ENCODE measurements around the gene E2F8.

E2F8 gene

DNA sequence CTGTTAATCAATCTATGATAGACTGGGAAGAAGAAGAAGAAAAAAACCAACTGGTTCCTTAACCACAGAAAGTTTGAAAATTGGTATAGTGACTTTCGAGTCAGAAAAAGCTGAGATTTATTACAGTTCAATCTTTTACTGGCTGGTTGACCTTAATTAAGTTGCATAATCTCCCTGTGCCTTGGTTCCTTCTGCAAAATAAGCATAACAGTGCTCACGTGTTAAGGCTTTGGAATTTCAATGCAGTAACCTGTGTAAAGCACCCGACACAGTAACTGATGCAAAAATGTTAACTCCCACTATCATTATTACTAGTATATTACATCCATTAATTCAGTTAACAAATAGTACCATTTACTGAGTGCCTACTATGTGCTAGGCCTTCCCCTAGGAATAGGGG, 22.6 kb upstream of the E2F8 start:
- ChIA-PET CTCF (interaction anchor here (0.6 kb wide), 1 partner anchor 613 kb away, joined by 3 read pairs; no protein-coding TSS in a partner anchor), POLR2A (no interaction called here)
- no peak for TF ChIP-seq ZNF416 (tag by site-specific recombination; IDR thresholded peaks at IDR 0.05)
- no peak for TF ChIP-seq ZNF202 (tag by site-specific recombination; IDR thresholded peaks at IDR 0.05; ENCODE audit: borderline replicate concordance)
- no peak for TF ChIP-seq ZNF670 (tag by site-specific recombination; IDR thresholded peaks at IDR 0.05; ENCODE audit: low read depth)
- TF ChIP-seq ZNF426 (tag by site-specific recombination; IDR thresholded peaks at IDR 0.05), result no peak
- TF ChIP-seq, protein P1, sequence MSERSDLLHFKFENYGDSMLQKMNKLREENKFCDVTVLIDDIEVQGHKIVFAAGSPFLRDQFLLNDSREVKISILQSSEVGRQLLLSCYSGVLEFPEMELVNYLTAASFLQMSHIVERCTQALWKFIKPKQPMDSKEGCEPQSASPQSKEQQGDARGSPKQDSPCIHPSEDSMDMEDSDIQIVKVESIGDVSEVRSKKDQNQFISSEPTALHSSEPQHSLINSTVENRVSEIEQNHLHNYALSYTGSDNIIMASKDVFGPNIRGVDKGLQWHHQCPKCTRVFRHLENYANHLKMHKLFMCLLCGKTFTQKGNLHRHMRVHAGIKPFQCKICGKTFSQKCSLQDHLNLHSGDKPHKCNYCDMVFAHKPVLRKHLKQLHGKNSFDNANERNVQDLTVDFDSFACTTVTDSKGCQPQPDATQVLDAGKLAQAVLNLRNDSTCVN (tag by site-specific recombination; optimal IDR thresholded peaks at IDR 0.05), result no peak
- no peak for TF ChIP-seq ZSCAN23 (tag by site-specific recombination; IDR thresholded peaks at IDR 0.05)
- no peak for TF ChIP-seq ZNF221 (tag by site-specific recombination; IDR thresholded peaks at IDR 0.05; ENCODE audit: borderline replicate concordance)
- TF ChIP-seq ZBTB48 (tag by site-specific recombination; IDR thresholded peaks at IDR 0.05), result no peak
- no peak for TF ChIP-seq ZNF335 (tag by site-specific recombination; conservative IDR thresholded peaks at IDR 0.05)
- TF ChIP-seq, protein P2, sequence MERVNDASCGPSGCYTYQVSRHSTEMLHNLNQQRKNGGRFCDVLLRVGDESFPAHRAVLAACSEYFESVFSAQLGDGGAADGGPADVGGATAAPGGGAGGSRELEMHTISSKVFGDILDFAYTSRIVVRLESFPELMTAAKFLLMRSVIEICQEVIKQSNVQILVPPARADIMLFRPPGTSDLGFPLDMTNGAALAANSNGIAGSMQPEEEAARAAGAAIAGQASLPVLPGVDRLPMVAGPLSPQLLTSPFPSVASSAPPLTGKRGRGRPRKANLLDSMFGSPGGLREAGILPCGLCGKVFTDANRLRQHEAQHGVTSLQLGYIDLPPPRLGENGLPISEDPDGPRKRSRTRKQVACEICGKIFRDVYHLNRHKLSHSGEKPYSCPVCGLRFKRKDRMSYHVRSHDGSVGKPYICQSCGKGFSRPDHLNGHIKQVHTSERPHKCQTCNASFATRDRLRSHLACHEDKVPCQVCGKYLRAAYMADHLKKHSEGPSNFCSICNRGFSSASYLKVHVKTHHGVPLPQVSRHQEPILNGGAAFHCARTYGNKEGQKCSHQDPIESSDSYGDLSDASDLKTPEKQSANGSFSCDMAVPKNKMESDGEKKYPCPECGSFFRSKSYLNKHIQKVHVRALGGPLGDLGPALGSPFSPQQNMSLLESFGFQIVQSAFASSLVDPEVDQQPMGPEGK (tag by site-specific recombination; IDR thresholded peaks at IDR 0.05), result no peak
- TF ChIP-seq FEZF1 (tag by site-specific recombination; IDR thresholded peaks at IDR 0.05), result no peak
- TF ChIP-seq, protein P3, sequence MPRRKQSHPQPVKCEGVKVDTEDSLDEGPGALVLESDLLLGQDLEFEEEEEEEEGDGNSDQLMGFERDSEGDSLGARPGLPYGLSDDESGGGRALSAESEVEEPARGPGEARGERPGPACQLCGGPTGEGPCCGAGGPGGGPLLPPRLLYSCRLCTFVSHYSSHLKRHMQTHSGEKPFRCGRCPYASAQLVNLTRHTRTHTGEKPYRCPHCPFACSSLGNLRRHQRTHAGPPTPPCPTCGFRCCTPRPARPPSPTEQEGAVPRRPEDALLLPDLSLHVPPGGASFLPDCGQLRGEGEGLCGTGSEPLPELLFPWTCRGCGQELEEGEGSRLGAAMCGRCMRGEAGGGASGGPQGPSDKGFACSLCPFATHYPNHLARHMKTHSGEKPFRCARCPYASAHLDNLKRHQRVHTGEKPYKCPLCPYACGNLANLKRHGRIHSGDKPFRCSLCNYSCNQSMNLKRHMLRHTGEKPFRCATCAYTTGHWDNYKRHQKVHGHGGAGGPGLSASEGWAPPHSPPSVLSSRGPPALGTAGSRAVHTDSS (tag by site-specific recombination; IDR thresholded peaks at IDR 0.05), result no peak
- TF ChIP-seq ZNF433 (tag by site-specific recombination; IDR thresholded peaks at IDR 0.05; ENCODE audit: low read depth), result no peak
- TF ChIP-seq ZNF660 (tag by site-specific recombination; IDR thresholded peaks at IDR 0.05), result no peak
- no peak for TF ChIP-seq ZNF350 (tag by site-specific recombination; IDR thresholded peaks at IDR 0.05)
- TF ChIP-seq, protein P4, sequence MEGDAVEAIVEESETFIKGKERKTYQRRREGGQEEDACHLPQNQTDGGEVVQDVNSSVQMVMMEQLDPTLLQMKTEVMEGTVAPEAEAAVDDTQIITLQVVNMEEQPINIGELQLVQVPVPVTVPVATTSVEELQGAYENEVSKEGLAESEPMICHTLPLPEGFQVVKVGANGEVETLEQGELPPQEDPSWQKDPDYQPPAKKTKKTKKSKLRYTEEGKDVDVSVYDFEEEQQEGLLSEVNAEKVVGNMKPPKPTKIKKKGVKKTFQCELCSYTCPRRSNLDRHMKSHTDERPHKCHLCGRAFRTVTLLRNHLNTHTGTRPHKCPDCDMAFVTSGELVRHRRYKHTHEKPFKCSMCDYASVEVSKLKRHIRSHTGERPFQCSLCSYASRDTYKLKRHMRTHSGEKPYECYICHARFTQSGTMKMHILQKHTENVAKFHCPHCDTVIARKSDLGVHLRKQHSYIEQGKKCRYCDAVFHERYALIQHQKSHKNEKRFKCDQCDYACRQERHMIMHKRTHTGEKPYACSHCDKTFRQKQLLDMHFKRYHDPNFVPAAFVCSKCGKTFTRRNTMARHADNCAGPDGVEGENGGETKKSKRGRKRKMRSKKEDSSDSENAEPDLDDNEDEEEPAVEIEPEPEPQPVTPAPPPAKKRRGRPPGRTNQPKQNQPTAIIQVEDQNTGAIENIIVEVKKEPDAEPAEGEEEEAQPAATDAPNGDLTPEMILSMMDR (tag by site-specific recombination; IDR thresholded peaks at IDR 0.05), result no peak
- TF ChIP-seq ZNF223 (tag by site-specific recombination; IDR thresholded peaks at IDR 0.05), result no peak
- no peak for TF ChIP-seq ZNF48 (tag by site-specific recombination; IDR thresholded peaks at IDR 0.05)

DNA sequence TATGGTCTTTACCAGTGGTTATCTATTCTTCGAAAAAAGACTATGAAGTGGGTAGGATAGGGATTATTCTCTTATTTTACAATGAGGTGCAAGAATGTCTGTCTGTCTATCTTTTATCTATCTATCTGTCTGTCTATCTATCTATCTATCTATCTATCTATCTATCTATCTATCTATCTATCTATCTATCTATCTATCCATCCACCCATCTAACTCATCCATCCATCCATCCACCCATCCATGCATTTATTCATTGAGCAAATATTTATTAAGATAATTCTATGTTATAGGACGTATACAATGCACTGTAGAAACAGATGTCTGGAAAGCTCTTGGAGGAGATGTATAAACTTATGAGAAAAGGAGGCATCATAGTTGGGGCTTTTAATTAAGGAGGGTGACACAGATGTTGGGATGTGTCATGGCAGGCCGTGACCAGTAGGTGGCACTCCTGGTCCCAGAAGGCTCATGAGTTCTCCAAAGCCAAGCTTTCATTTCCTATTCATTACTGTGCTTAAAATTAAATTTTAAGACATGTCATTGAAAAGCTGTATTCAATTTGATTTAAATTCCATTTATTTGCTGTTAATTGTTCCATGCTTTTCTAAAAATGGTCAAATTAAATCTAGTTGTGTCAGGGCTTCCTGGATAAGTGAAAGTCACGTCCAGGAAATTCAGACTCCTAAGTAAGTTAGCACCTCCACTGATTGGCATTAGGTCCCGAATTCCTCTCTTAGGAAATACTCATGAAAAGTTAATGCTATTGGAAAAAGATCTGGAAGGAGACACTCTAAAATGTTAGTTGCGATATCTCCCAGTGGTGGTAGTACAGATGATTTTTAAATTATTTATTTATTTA, 19.0 kb upstream of the E2F8 start:
- Histone ChIP-seq H3K36me3 (ENCODE audit: control insufficient read depth in 2 of 2, insufficient read depth in 1 of 2, low read length in 2 of 2) (no peaks in the 10 kb centered on the region), H3K27ac (ENCODE audit: extremely low read depth, low read depth, low read length) (no peak overlapping the region), H3K9me3 (ENCODE audit: control insufficient read depth, insufficient read depth, low read depth, low read length) (no peaks in the 10 kb centered on the region), H3K4me1 (ENCODE audit: control insufficient read depth, insufficient read depth, low read length) (no peaks in the 10 kb centered on the region), H3K4me3 (ENCODE audit: low read depth, low read length) (no peak overlapping the region)
- CTCF ChIA-PET, result interaction anchor here (0.6 to 6.0 kb wide), 51 partner anchors 8 to 644 kb away, joined by 3 to 82 read pairs (median 4); no protein-coding TSS in a partner anchor
- TF ChIP-seq MZF1 (tag by site-specific recombination; IDR thresholded peaks at IDR 0.05; ENCODE audit: borderline replicate concordance) (no peak), ZNF654 (tag by site-specific recombination; IDR thresholded peaks at IDR 0.05; ENCODE audit: low read depth) (peak; percentile 63), ZNF366 (tag by site-specific recombination; conservative IDR thresholded peaks at IDR 0.05) (peak; percentile 67)
- POLR2A ChIA-PET, result no interaction called here

More for the DNA sequence above, 22.6 kb upstream of the E2F8 start:
- Histone ChIP-seq H3K4me1 (ENCODE audit: control insufficient read depth, insufficient read depth, low read length) (no peaks in the 10 kb centered on the region), H3K4me3 (ENCODE audit: low read depth, low read length) (no peak overlapping the region), H3K27ac (ENCODE audit: extremely low read depth, low read depth, low read length) (no peak overlapping the region), H3K9me3 (ENCODE audit: control insufficient read depth, insufficient read depth, low read depth, low read length) (no peaks in the 10 kb centered on the region), H3K36me3 (ENCODE audit: control insufficient read depth in 2 of 2, insufficient read depth in 1 of 2, low read length in 2 of 2) (no peaks in the 10 kb centered on the region)
